Islet precursor cell (in vitro differentiated cells): Measurements from ENCODE around the gene MPRIP.

ENCODE experiments used
- DNase-seq: peaks from one replicate; pipeline ENCODE4 v3.0.0-alpha.2; 2018

Gene MPRIP

DNA sequence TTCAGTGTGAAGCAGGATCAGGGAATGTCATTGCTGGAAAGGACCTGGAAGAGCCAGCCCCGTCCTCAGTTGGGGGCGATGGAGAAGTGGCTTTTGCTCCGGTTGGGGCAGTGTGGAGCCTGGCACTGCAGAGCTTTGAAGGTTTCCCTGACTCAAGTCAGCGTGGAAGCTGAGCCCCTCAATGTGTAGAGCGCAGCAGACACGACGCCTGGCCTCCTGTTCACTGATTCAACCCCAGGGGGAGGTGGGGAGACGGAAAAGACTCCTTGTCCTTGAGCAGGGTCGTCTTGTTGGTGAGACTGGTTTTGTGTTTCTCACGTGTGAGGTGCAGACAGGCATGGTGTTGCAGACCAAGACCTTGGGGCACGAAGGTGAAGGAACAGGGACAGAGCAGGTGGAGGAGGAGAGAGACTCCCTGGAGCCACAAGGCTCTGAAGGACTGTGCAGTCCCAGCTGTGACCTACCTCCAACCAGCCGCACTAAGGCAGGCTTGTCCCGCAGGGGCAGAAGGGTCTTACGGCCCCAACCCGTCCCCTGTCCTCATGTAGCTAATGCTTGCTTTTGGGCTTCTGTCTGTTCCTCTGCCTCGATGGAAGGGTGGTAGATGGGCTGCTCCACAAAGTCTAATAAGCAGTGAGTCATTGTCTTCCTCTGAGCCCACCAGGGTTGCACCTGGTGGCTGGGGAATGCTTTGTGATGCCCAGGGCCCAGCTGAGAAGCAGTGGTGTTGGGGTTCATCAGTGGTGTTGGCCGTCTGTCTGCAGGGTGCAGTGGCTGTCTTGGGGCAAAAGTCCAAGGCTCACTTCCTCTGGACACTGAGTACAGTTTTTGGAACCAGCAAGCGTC, 47.8 kb downstream of the MPRIP start:
- DNase-seq: peak; percentile 46

DNA sequence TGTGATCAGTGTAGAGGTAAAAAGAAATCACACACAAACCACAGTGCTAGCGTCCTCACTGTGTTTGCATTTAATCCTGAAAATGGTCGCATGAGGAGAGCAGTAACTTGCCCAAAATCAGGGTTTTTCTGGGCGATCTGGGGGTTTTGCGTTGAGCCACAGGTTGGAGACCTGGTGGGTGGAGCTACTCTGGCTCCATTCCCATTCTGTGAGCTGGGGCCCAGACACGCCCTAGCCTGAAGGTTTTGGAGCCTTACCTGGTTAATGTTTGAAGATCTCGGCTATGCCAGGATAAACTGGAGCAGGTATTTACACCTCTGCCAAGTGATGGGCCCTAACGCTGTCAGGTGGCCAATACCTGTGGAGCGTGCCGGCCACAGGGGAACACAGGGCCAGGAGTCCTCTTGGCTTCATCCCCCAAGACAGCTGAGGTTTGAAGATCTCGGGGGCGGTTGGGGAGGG, 48.4 kb downstream of the MPRIP start:
- DNase-seq: no peak

DNA sequence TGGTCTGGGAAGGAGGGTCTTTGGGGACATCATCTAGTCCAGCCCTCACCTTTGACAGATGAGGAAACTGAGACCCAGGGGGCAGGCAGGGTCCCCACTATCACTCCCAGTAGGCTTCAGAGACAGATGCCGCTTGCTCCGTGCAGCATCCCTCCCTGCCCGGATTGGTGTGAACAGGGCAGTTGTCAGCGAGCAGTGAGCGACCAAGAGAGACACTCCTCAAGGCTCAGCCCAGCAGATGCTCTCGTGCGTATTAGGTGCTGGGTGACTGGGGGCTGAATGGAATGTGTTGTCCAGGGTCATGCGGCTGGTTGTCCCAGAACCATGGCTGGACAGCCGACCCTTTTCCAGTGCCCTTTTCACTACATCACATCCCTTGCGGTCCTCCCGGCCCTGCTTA, 49.0 kb downstream of the MPRIP start:
- DNase-seq: no peak

DNA sequence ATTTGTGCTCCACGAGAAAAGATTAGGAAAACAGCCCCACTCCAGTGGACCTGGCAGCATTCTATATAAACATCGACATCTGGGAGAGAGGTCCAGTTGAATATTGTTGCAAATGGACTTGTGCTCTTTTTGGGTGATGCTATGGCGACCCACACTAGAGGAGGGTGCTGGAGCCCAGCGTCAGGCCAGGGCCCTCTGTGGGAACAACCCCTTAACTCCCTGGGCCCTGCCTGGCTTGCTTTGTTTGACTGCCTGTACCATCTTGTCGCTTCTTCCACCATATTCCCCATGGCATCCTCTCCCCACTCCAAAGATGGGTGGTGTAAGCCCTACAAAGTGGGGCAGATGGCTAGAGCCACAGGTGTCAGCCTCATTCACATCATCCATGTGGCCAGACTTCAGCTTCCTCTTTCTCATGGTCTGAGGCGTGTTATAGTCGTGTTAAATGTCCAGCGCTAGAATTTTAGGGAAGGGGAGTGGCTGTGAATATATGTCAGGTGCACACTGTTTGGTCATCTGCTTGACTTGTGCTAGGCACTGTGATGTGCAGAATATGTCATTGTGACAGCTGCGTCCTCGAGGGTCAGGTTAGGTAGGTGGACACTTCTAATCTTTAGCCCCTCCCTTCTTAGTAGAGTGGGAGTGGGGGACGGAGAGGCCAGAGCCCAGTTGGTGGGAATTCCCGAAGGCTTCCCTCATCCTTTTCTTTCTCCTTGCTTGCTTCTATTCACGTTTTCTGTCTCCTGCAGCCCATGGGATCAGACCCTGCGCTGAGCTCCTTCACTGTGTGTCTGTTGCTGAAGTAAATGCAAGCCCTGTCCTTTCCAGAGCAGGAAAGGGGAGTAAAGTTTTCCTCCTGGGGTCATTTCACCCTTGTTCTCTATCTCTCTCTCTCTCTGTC, 49.8 kb downstream of the MPRIP start:
- DNase-seq: no peak

DNA sequence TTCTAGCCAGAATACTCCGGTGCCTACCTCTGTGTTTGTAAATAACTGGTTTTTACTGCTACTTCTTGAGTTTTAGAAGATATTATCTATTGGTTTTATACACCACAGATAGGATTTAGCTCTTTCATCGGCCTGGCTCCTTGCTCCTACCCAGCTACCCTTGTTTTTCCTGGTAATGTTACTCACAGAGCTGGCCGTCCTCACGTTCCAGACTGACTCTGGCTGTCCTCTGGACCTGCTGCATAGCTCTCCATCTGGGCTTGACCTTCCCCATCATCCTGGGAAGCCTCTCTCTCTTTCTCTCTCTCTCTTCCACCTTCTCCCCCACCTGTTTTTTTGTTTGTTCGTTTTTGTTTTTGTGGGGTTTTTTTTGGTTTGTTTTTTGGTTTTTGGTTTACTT, 51.5 kb downstream of the MPRIP start:
- DNase-seq: no peak

DNA sequence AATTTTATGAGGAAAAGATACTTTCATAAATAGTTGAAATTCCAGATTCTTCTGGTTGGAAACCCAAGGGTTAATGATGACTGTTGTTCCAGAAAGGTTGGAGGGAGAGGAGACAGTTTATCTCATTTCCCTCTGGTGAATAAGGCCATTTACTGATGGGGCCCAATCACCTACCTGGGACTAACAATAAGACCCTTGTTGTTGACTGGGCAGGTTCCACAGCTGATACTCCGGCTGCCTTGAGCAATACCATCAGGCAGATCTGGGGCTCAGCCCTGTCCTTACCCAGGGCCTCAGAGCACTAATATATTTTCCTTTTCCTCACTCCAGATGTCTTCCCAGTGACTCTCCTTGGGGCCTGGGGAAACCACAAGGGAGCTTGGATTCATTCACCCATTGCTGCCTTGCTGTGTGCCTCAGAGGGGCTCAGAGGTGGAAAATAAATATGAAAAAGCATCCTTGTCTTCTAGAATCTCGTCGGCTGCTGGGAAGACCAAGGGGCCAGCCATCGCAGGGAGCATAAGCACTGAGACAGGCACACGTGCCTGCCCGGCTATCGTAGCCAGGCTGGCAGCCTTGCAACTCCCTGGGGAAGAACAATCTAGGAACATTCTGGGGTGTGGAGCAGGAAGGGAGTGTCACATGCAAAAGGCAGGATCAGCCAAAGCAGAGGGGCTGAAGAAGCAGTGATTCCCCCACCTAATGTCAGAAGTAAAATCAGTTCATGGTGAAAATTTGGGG, 54.4 kb downstream of the MPRIP start:
- DNase-seq: peak; percentile 97

DNA sequence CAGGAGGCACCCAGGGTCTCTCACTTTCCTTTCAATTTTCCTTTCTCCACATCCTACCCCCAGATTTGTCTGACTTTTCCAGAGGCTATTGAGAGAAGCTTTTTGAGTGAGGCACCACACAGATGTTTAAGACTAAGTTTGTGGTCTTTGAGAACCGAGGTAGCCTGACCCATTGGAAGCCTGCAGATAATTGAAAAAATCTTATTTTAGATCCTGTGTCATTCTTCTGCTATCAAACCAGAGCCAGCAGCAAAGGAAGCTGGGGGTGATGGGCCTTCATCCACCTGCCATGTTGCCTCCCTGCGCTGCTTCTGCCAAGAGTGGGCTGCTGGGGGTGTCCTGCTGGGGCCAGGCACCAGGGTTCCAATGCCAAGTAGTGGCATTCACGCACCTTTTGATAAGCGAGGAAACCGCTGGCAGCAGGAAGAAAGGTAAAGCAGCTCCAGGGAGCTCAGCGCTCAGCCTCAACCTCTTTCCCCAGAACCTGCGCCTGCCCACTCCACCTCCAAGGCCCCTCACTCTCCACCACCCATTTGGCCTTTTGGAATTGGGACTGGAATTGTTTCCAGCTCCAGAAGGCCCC, 55.6 kb downstream of the MPRIP start:
- DNase-seq: no peak

DNA sequence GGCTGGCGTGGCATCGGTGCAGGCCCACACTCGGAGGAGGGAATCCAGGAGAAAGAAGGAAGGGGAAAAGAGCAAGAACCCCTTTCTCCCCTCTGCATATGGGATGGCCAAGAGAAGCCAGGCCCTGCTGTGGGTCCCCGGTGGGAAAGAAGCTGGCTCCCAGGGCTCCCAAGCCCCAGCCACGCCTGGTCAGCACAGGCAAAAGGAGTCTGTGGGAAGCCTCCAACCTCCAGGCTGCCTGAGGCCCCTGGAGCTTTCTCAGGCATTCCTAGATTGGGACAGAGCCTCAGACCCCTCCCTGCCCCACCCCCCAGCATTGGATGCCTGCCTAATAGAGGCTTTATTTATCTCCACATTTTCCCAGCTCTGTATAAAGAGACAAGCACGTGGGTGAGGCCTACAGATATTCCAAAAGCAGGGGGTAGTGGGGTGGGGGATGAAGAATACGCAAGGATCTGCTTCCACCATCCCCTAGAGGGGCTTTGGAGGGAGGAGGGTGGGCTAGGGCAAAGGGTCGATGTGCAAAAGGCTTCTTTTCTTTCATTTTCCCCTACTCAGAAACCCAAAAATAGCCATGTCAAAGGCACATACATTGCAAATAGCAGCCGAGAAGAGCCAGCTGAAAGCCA, 56.4 kb downstream of the MPRIP start:
- DNase-seq: peak; percentile 85

DNA sequence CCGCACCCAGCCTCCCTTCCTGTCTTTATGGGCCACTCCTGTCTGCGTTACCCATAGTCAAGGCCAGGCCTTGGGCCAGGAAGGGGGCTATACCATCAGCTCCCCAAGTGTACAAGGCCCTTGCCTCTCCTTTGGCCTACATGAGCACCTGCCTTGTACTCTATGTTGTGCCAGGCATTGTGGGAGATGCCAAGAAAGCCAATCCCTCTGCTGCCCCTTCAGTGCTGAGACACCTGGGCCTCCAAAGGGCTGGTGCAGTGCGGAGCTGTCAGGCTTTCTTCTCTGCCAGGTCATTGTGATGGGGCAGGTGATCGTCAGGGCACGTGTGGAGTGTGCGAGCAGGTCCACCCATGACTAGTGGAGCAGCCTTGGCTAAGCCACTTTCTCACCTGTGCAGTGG, 59.9 kb downstream of the MPRIP start:
- DNase-seq: no peak

DNA sequence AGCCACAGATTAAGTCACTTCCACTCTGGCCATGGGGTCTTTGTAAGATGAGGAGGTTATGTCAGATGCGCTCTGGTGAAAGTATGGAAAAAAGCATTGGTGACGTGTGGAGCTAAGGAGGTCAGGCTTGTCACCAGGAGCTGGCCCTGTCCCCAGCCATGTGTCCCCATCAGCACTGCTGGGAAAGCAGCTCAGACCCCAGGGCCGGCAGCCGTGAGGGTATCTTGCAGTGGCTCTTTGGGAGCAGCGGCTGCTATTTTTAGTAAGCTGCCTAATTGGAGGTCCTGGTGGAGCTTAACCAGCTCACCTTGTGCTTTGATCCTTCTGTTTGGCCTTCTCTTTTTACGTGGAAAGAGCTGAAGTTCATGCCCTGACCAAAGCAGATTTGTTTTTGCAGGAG, 60.9 kb downstream of the MPRIP start:
- DNase-seq: no peak

DNA sequence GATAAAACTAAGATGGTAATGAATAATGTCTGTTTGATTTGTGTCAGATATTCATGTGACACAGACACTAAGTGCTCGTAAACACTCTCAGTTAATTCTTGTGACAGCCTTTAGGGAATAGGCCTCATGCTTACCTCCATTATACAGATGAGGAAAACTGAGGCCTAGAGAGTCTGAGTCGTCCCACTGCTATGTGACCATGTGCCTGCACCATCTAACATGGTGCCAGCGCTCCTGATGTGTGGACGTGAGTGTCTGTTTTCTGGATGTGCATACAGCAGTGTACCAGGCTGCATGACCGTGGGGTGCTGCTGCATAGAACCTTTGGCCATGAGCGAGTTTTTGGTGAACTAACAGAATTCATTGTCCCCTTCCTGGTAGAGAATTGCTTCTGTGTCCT, 61.8 kb downstream of the MPRIP start:
- DNase-seq: no peak

DNA sequence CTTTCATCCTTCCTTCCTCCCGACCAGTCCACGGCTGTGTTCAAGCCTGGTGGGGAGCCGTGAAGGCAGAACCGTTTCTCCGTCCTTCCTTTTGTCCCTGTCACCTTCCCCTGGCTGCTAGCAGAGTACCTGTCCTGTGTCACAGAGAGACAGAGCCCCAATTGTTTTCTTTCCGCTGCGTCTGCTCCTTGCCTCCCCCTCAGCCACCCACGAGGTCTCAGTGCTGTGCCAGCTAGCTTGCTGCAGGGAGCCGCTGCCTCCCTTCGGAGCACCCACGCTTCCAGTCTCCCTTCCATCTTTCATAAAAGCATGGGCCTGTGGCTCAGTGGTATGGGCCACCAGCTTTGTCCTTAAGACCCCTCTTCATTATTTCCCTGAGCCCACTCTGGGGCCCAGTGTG, 62.2 kb downstream of the MPRIP start:
- DNase-seq: no peak

DNA sequence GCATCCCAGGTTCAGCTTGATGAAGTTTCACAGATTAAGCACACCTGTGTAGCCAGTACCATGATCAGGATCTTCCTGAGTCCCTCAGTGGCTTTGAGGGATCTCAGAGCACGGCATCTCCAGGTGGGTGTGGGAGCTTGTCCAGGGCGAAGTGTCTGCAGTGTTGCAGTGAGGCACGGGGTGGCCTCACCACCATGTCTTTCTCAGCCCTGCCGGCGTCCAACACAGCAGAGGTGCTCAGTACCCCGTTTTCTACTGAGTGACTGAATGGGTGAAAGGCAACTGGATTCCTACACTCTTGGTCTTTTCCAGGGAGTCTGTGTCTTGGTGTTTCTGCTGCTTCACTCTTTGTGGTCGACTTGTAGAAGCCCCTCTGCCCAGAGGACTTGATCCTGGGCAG, 63.7 kb downstream of the MPRIP start:
- DNase-seq: no peak

DNA sequence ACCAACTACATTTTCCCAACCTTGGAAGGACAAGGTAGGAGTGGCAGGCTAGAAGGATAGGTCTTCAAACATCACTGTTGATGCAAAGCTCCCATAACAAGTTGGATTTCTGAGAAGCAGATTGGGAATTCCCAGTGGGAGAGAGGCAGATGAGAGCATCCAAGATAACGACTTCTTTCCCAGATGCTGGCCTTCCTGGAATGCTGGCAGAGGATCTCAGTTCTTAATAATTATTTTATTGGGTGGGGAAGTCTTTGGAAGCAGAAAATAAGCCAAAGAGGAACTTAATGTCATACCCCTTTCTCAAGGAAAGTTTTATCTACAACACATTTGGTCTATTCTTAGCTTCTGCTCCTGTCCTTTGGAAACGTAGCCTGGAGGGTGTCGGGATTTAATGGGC, 64.5 kb downstream of the MPRIP start:
- no peak for DNase-seq

DNA sequence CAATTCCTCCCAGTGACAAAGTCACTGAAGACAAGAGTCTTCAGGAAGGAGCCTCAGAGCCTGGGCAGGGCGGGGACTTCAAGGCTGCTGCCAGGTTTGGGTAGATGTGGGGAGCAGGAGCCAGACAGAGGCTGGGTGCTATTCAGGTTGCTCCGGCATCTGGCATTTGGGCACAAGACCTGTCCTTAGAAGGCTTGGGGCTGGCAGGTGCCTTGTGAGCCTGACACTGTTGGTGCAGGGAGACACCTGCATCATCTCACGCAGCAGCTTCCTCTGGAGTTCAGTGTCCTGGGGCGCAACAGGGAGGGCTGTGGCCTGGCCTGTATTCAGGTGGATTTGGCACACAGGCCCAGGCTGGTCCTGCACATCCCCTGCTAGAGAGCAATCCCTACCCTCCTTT, 65.0 kb downstream of the MPRIP start:
- no peak for DNase-seq

DNA sequence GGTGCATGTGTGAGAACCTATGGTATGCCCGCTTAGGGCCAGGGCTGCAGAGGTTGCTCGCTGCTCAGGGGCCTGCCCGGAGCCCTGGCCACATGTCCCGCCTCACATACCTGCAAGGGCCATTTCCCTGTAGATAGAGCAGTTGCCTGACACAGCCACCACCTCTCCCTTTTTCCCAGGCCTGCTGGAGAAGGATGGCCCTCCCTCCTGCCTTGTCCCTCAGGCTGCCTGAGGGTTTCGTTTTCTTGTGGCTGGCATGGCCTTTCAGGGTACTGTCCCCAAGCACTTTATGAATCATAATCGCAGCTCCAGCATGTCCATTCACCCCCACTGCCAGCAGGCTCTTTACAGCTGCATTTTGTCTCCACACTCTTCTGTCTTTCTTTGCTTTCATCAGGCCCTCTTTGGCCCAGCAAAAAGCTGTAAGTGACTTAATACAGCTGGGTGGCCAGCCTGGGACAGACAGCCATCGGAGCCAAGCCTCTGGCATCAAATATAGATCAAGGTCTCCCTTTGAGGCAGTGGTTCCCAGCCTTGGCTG, 65.7 kb downstream of the MPRIP start:
- DNase-seq: no peak

DNA sequence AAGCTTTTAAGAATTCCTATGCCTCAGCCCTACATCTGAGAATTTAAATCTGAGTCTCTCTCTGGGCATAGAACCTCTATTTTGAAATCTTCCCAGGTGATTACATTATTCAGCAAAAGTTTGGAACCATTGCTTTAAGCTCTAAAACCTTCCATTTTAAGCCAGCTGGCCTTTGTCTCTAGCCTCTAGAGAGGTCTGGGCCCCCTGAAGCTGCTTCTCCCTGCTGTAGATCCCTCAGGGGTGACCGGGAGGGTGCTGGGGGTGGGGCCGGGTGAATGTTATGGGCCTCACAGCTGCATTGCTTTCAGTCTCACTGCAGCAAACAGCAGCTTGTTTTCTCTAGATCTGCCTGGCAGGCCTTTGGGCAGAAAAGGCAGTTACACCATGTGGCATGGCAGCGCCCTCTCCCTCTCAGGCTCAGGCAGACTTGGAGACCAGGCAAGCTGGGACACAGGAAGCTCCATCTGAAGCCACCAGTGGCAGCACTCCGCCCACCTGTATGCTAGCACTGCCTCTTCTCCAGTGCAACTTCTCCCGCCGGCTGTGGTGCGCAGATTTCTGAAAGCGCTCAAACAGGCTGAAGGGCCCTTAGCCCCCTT, 66.3 kb downstream of the MPRIP start:
- no peak for DNase-seq

DNA sequence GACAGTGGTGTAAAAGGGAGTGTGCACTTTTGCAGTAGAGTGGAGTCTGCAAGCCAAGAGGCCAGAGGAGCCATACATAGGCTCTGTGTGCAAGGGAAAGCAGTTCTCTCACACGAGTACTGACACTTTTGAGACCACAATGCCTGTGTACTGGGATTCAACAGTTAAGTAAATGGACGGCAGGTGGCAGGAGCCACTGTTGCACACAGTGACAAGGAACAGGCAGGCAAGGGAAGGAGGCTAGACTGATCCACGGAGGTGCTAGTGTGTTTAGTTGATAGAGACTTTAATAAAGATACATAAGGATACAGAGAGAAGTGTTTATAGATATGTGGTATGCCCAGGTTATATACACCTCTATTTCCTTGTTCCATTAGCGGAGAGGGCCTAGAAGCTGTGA, 67.0 kb downstream of the MPRIP start:
- DNase-seq: no peak

DNA sequence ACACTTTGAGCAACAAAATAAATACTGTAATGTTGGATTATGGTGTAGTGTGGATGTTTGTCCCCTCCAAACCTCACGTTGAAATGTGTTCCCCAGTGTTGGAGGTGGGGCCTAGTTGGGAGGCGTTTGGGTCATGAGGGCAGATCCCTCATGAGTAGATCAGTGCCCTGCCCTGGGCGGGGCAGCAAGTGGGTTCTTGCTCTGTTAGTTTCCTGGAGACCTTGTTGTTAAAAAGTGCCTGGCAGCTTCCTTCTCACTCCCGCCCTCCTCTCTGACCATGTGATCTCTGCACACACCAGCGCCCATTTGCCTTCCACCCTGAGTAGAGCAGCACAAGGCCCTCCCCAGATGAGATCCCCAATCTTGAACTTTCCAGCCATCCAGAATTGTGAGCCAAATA, 67.7 kb downstream of the MPRIP start:
- DNase-seq: no peak

DNA sequence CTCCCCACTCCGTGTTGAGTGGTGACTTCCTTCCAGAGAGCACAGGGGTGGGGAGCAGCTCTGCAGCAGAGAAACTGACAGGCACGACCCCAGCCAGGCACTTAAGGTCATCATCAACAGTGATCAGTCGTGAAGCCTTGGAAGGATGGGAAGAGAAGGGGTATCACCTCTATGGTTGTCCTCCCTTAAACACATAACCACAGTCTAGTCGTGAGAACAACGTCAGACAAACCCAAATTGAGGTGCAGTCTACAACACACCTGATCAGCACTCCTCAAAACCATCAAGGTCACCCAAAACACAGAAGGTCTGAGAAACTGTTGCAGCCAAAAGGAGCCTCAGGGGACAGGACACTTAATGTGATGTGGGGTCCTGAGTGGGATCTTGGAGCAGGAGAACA, 68.3 kb downstream of the MPRIP start:
- no peak for DNase-seq
